ENCODE results near the gene SIGLEC8.

SIGLEC8 gene

DNA sequence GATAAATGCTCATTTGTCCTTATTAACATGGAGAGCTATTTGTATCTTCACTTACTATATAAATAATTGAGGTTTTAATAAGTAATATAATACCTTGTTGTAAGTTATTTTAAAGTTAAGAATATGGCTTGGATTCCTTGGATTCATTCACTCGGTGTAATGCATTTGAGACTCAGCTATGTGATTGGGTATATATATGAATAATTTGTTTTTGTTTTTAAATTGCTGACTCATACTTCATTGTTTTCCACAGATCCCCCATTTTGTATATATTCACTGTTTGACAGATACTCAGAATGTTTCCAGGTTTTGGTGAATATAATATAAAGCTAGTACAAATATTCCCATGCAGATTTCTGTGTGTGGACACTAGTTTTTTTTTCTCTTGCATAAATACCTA lies 13.3 kb upstream of the SIGLEC8 start:
- Histone ChIP-seq H3K79me2 (ENCODE audit: insufficient read depth, low read length) (peaks cover 16% of the 10 kb centered on the region), H3K4me2 (ENCODE audit: low read depth, low read length, poor library complexity, severe bottlenecking) (no peak overlapping the region)

DNA sequence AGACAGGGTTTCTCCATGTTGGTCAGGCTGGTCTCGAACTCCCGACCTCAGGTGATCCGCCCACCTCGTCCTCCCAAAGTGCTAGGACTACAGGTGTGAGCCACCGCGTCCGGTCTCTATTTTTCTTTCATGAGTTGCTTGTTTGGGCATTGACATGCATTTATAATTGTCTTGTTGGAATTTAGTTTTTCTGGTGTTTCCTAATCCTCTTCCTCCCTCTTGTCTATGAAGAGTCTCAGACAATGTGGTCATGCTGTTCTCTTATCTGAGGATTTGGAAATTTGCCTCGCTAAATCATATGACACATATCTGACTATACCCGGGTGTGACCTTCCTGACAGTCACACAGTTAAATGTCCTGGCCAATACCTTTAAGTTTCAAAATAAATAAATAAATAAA lies 12.7 kb upstream of the SIGLEC8 start:
- H3K4me1 ChIP-seq (ENCODE audit: insufficient read depth, low read length, poor library complexity, severe bottlenecking), result peaks cover 37% of the 10 kb centered on the region
- no peaks in the 10 kb centered on the region for H3K9me3 ChIP-seq (ENCODE audit: insufficient read depth, low read depth, low read length)
- H3K9me2 ChIP-seq (replicated peaks; ENCODE audit: low read depth, low read length), result no peaks in the 10 kb centered on the region
- TF ChIP-seq, protein P1, sequence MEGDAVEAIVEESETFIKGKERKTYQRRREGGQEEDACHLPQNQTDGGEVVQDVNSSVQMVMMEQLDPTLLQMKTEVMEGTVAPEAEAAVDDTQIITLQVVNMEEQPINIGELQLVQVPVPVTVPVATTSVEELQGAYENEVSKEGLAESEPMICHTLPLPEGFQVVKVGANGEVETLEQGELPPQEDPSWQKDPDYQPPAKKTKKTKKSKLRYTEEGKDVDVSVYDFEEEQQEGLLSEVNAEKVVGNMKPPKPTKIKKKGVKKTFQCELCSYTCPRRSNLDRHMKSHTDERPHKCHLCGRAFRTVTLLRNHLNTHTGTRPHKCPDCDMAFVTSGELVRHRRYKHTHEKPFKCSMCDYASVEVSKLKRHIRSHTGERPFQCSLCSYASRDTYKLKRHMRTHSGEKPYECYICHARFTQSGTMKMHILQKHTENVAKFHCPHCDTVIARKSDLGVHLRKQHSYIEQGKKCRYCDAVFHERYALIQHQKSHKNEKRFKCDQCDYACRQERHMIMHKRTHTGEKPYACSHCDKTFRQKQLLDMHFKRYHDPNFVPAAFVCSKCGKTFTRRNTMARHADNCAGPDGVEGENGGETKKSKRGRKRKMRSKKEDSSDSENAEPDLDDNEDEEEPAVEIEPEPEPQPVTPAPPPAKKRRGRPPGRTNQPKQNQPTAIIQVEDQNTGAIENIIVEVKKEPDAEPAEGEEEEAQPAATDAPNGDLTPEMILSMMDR (conservative IDR thresholded peaks at IDR 0.05; ENCODE audit: low read length), result no peak
- no peak for TF ChIP-seq EZH2phosphoT487 (IDR thresholded peaks at IDR 0.05; ENCODE audit: borderline replicate concordance)
- H2AFZ ChIP-seq (ENCODE audit: low read length), result no peak overlapping the region
- no peaks in the 10 kb centered on the region for H3K36me3 ChIP-seq (ENCODE audit: insufficient read depth, low read length)
- no peaks in the 10 kb centered on the region for H4K20me1 ChIP-seq (ENCODE audit: insufficient read depth, low read length, poor library complexity, severe bottlenecking)
- H3F3A ChIP-seq (ENCODE audit: low read depth), result peaks cover 7% of the 10 kb centered on the region; the same call in 1 of the 2 replicates
- H3K27me3 ChIP-seq (ENCODE audit: insufficient read depth, low read length, poor library complexity, severe bottlenecking), result no peaks in the 10 kb centered on the region
- peaks cover 22% of the 10 kb centered on the region for H3K79me2 ChIP-seq (ENCODE audit: insufficient read depth, low read length)
- H3K4me2 ChIP-seq (ENCODE audit: low read depth, low read length, poor library complexity, severe bottlenecking), result no peak overlapping the region
- H3K9ac ChIP-seq (ENCODE audit: low read depth, low read length, poor library complexity, severe bottlenecking), result no peak overlapping the region
- H3K4me3 ChIP-seq (ENCODE audit: low read length, poor library complexity, severe bottlenecking), result no peak overlapping the region

More for the DNA sequence above, 13.3 kb upstream of the SIGLEC8 start:
- no peaks in the 10 kb centered on the region for H3K9me3 ChIP-seq (ENCODE audit: insufficient read depth, low read depth, low read length)
- H3K4me3 ChIP-seq (ENCODE audit: low read length, poor library complexity, severe bottlenecking), result no peak overlapping the region
- no peaks in the 10 kb centered on the region for H3K36me3 ChIP-seq (ENCODE audit: insufficient read depth, low read length)
- H3K9me2 ChIP-seq (replicated peaks; ENCODE audit: low read depth, low read length), result no peaks in the 10 kb centered on the region
- peaks cover 7% of the 10 kb centered on the region; the same call in 1 of the 2 replicates for H3F3A ChIP-seq (ENCODE audit: low read depth)
- H3K27me3 ChIP-seq (ENCODE audit: insufficient read depth, low read length, poor library complexity, severe bottlenecking), result no peaks in the 10 kb centered on the region
- H3K4me1 ChIP-seq (ENCODE audit: insufficient read depth, low read length, poor library complexity, severe bottlenecking), result peaks cover 32% of the 10 kb centered on the region
- no peaks in the 10 kb centered on the region for H4K20me1 ChIP-seq (ENCODE audit: insufficient read depth, low read length, poor library complexity, severe bottlenecking)
- TF ChIP-seq EZH2phosphoT487 (IDR thresholded peaks at IDR 0.05; ENCODE audit: borderline replicate concordance), result no peak
- TF ChIP-seq, protein P1 (conservative IDR thresholded peaks at IDR 0.05; ENCODE audit: low read length), result no peak
- H2AFZ ChIP-seq (ENCODE audit: low read length), result no peak overlapping the region
- no peak overlapping the region for H3K9ac ChIP-seq (ENCODE audit: low read depth, low read length, poor library complexity, severe bottlenecking)

DNA sequence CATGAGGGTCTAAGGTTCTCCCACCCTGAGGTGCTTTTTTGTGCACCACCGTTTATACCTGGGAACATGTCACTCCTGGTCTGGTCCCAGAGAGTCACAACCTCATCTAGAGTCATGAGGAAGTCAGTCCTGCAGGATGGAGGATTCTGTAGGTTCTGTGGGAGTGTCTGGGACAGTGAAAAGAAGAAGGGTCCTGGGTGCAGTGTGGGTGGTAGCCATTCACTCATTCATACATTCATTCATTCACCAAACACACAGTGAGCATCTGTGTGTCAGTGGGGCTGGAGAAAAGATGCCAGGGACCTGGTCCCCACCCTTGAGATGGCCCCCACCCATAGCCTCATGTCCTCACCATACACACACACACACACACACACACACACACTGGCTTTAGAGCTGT lies 11.4 kb upstream of the SIGLEC8 start:
- Histone ChIP-seq H3K4me1 (ENCODE audit: insufficient read depth, low read length, poor library complexity, severe bottlenecking) (peaks cover 41% of the 10 kb centered on the region), H3K4me2 (ENCODE audit: low read depth, low read length, poor library complexity, severe bottlenecking) (peak overlapping the region; percentile 90), H3K9ac (ENCODE audit: low read depth, low read length, poor library complexity, severe bottlenecking) (peak overlapping the region; percentile 90), H3K79me2 (ENCODE audit: insufficient read depth, low read length) (peaks cover 31% of the 10 kb centered on the region), H3K9me2 (replicated peaks; ENCODE audit: low read depth, low read length) (no peaks in the 10 kb centered on the region), H3F3A (ENCODE audit: low read depth) (peaks cover 7% of the 10 kb centered on the region; the same call in 1 of the 2 replicates), H3K27me3 (ENCODE audit: insufficient read depth, low read length, poor library complexity, severe bottlenecking) (no peaks in the 10 kb centered on the region), H3K9me3 (ENCODE audit: insufficient read depth, low read depth, low read length) (no peaks in the 10 kb centered on the region), H2AFZ (ENCODE audit: low read length) (no peak overlapping the region), H4K20me1 (ENCODE audit: insufficient read depth, low read length, poor library complexity, severe bottlenecking) (no peaks in the 10 kb centered on the region), H3K36me3 (ENCODE audit: insufficient read depth, low read length) (no peaks in the 10 kb centered on the region), H3K4me3 (ENCODE audit: low read length, poor library complexity, severe bottlenecking) (peak overlapping the region; percentile 78)
- TF ChIP-seq EZH2phosphoT487 (IDR thresholded peaks at IDR 0.05; ENCODE audit: borderline replicate concordance), result no peak
- TF ChIP-seq, protein P1 (conservative IDR thresholded peaks at IDR 0.05; ENCODE audit: low read length), result no peak
